Calu3 (cell line): Measurements from ENCODE around the gene EXOC7. TPM values are rescaled to one million over a fixed set of nuclear protein-coding genes. Genes with fewer than 3 reads are reported as not detected.

Experiments used
- BruUV-seq: library from RNA; stranded (reverse); fragments of 400-500 nt; replicated peaks from 2 replicates; lab custom pipeline; 2021; lab: Mats Ljungman, UMichigan
- CTCF ChIA-PET: fragments of 300-600 bp; sonication (Branson Sonifier 250); formaldehyde crosslinking; loops from one replicate; lab custom pipeline; 2022; ENCODE audit warnings: antibody characterized with exemption; lab: Charles Lee
- DNase-seq: peaks from one replicate; pipeline ENCODE4 v3.0.0; 2022
- H3K27ac Mint-ChIP-seq: one replicate; pipeline ENCODE4 v1.8.0; 2022; ENCODE audit warnings: mixed read lengths; ENCODE audit not compliant: unreplicated experiment
- H3K27me3 Mint-ChIP-seq: one replicate; pipeline ENCODE4 v1.8.0; 2022; ENCODE audit warnings: mixed read lengths; ENCODE audit not compliant: unreplicated experiment
- H3K36me3 Mint-ChIP-seq: one replicate; pipeline ENCODE4 v1.8.0; 2022; ENCODE audit warnings: mild to moderate bottlenecking, moderate library complexity, mixed read lengths; ENCODE audit not compliant: insufficient read depth, unreplicated experiment
- H3K4me1 Mint-ChIP-seq: one replicate; pipeline ENCODE4 v1.8.0; 2022; ENCODE audit warnings: mild to moderate bottlenecking, low read depth, mixed read lengths; ENCODE audit not compliant: unreplicated experiment
- H3K4me3 Mint-ChIP-seq: one replicate; pipeline ENCODE4 v1.8.0; 2022; ENCODE audit warnings: mild to moderate bottlenecking, low read depth, moderate library complexity, mixed read lengths; ENCODE audit not compliant: unreplicated experiment
- H3K9me3 Mint-ChIP-seq: one replicate; pipeline ENCODE4 v1.8.0; 2022; ENCODE audit warnings: low read depth, mixed read lengths; ENCODE audit not compliant: unreplicated experiment
- CTCF ChIP-seq: fragments of 200-600 bp; IDR thresholded peaks from one replicate; pipeline ENCODE4 v1.8.0; 2022; ENCODE audit warnings: antibody characterized with exemption; ENCODE audit not compliant: unreplicated experiment
- intact Hi-C: fragments of 100-400 bp; cut with micrococcal nuclease; formaldehyde crosslinking; loops from one replicate; pipeline ENCODE4 v1.10.0; 2022; ENCODE audit not compliant: unreplicated experiment
- total RNA-seq: library from RNA; stranded (reverse); gene quantifications from 2 replicates; pipeline ENCODE4 v1.2.3, GENCODE V29; 2022

Gene EXOC7
- total RNA-seq, 1 experiment from 2014 or later = 122 TPM

GRCh38 chr17:76136276-76137000, 32.9 kb upstream of the EXOC7 start:
- no peak overlapping the region for H3K27ac Mint-ChIP-seq
- H3K4me3 Mint-ChIP-seq = no peak overlapping the region
- intact Hi-C loops = no loop called here
- H3K36me3 Mint-ChIP-seq = peaks cover 18% of the 10 kb centered on the region
- no peaks in the 10 kb centered on the region for H3K9me3 Mint-ChIP-seq
- H3K27me3 Mint-ChIP-seq = peaks cover 13% of the 10 kb centered on the region
- CTCF ChIA-PET = no interaction called here
- peaks cover 27% of the 10 kb centered on the region for H3K4me1 Mint-ChIP-seq
- no TSS peak for BruUV-seq
- no peak for TF ChIP-seq CTCF
- no peak for DNase-seq

DNA sequence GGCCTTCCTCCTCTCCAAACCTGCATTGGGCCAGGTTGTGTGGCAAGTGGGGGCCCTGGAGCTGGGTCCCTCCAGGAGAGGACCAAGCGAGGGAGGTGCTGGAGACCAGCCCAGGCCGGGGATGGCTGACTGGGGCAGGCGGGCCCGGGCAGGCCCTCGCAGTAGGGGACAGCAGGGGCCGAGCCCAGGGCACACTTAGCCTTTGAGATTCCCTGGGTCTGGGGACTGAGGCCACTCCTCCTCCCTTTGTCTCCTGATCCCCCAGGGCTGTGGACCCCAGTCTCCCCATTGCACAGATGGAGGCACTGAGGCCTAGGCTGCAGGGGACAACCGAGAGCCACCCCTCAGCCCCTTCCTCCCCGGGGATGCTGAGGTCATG, 32.2 kb upstream of the EXOC7 start:
- Mint-ChIP-seq H3K4me1 (peaks cover 27% of the 10 kb centered on the region), H3K36me3 (peaks cover 13% of the 10 kb centered on the region), H3K4me3 (no peak overlapping the region), H3K27ac (no peak overlapping the region), H3K27me3 (peaks cover 13% of the 10 kb centered on the region), H3K9me3 (no peaks in the 10 kb centered on the region)
- BruUV-seq = no TSS peak
- no peak for DNase-seq
- CTCF ChIA-PET = interaction anchor here (1.2 kb wide), 1 partner anchor 144 kb away, joined by 3 read pairs; no protein-coding TSS in a partner anchor
- TF ChIP-seq CTCF = no peak
- intact Hi-C loops = no loop called here

- Mint-ChIP-seq H3K27me3 (peaks cover 13% of the 10 kb centered on the region), H3K4me1 (peaks cover 27% of the 10 kb centered on the region), H3K27ac (no peak overlapping the region), H3K36me3 (peaks cover 13% of the 10 kb centered on the region), H3K4me3 (no peak overlapping the region), H3K9me3 (no peaks in the 10 kb centered on the region)
- TF ChIP-seq CTCF = no peak
- CTCF ChIA-PET = interaction anchor here (1.2 kb wide), 1 partner anchor 145 kb away, joined by 3 read pairs; no protein-coding TSS in a partner anchor
- BruUV-seq = no TSS peak
- intact Hi-C loops = no loop called here
- no peak for DNase-seq
Observed at GRCh38 chr17:76134911-76135809, 31.6 kb upstream of the EXOC7 start.

GRCh38 chr17:76132574-76133338, 29.2 kb upstream of the EXOC7 start:
- TF ChIP-seq CTCF = no peak
- H3K4me3 Mint-ChIP-seq = peak overlapping the region; percentile 55
- BruUV-seq = no TSS peak
- intact Hi-C loops = no loop called here
- H3K27me3 Mint-ChIP-seq = no peaks in the 10 kb centered on the region
- H3K36me3 Mint-ChIP-seq = peaks cover 4% of the 10 kb centered on the region
- CTCF ChIA-PET = interaction anchor here (0.6 to 2.2 kb wide), 10 partner anchors 11 to 284 kb away, joined by 3 to 21 read pairs (median 4); no protein-coding TSS in a partner anchor
- H3K9me3 Mint-ChIP-seq = no peaks in the 10 kb centered on the region
- peak; percentile 82 for DNase-seq
- peaks cover 18% of the 10 kb centered on the region for H3K4me1 Mint-ChIP-seq
- no peak overlapping the region for H3K27ac Mint-ChIP-seq
